ENCODE measurements around the gene ELOVL1. TPM values are rescaled to one million over a fixed set of nuclear protein-coding genes. Genes with fewer than 3 reads are reported as not detected.

The ELOVL1 gene
- total and polyA plus RNA-seq, 2 experiments from 2014 or later: 16.7 to 23.3 TPM

DNA sequence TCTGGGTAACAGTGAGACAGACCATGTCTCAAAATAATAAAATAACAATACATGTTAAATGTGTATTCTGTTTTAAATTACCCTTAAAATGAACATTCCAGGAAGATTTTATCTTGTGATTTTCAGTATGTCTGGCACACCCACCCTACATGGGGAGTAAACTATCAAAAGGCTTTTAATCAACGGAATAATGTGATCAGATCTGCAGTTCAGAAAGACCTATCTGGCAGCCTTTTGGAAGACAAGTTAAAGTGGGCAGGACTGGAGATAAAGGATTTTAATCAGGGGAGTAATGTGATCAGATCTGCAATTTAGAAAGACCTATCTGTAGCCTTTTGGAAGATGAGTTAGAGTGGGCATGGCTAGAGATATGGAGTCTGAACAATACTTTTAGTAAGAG, 11.7 kb upstream of the ELOVL1 start:
- no peak for ATAC-seq
- no peak overlapping the region for H3K4me3 Mint-ChIP-seq
- Histone ChIP-seq H3K4me2 (no peak overlapping the region), H3K36me3 (ENCODE audit: insufficient read depth) (no peaks in the 10 kb centered on the region), H3K9me2 (ENCODE audit: insufficient read depth) (no peaks in the 10 kb centered on the region), H2AFZ (no peak overlapping the region), H3F3A (replicated peaks; ENCODE audit: low read depth) (no peaks in the 10 kb centered on the region), H3K27ac (ENCODE audit: low read depth) (no peak overlapping the region), H3K4me1 (ENCODE audit: insufficient read depth) (no peaks in the 10 kb centered on the region), H3K79me2 (replicated peaks; ENCODE audit: insufficient read depth) (no peaks in the 10 kb centered on the region), H4K20me1 (replicated peaks; ENCODE audit: insufficient read depth) (0 out of 2 replicates have a peak, but pooled peaks cover 3% of the 10 kb centered on the region), H3K4me3 (no peak overlapping the region), H3K27me3 (ENCODE audit: insufficient read depth) (no peaks in the 10 kb centered on the region)
- TF ChIP-seq NANOG (IDR thresholded peaks at IDR 0.05; ENCODE audit: borderline replicate concordance) (no peak), STAT1 (IDR thresholded peaks at IDR 0.05; ENCODE audit: unreplicated experiment) (no peak), POLR2AphosphoS5 (IDR thresholded peaks at IDR 0.05; ENCODE audit: low read depth) (no peak), JUNB (IDR thresholded peaks at IDR 0.05; ENCODE audit: unreplicated experiment) (no peak), EZH2 (IDR thresholded peaks at IDR 0.05; ENCODE audit: low read depth, unreplicated experiment) (no peak), EZH2phosphoT487 (IDR thresholded peaks at IDR 0.05; ENCODE audit: unreplicated experiment) (no peak), ZNF114 (CRISPR knock-in tag; IDR thresholded peaks at IDR 0.05) (no peak), CREB1 (CRISPR knock-in tag; IDR thresholded peaks at IDR 0.05; ENCODE audit: low read depth) (no peak), ZNF331 (CRISPR knock-in tag; IDR thresholded peaks at IDR 0.05; ENCODE audit: low read depth) (no peak)
- TF ChIP-seq, protein P1, sequence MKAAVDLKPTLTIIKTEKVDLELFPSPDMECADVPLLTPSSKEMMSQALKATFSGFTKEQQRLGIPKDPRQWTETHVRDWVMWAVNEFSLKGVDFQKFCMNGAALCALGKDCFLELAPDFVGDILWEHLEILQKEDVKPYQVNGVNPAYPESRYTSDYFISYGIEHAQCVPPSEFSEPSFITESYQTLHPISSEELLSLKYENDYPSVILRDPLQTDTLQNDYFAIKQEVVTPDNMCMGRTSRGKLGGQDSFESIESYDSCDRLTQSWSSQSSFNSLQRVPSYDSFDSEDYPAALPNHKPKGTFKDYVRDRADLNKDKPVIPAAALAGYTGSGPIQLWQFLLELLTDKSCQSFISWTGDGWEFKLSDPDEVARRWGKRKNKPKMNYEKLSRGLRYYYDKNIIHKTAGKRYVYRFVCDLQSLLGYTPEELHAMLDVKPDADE (IDR thresholded peaks at IDR 0.05): no peak
- TF ChIP-seq, protein P2, sequence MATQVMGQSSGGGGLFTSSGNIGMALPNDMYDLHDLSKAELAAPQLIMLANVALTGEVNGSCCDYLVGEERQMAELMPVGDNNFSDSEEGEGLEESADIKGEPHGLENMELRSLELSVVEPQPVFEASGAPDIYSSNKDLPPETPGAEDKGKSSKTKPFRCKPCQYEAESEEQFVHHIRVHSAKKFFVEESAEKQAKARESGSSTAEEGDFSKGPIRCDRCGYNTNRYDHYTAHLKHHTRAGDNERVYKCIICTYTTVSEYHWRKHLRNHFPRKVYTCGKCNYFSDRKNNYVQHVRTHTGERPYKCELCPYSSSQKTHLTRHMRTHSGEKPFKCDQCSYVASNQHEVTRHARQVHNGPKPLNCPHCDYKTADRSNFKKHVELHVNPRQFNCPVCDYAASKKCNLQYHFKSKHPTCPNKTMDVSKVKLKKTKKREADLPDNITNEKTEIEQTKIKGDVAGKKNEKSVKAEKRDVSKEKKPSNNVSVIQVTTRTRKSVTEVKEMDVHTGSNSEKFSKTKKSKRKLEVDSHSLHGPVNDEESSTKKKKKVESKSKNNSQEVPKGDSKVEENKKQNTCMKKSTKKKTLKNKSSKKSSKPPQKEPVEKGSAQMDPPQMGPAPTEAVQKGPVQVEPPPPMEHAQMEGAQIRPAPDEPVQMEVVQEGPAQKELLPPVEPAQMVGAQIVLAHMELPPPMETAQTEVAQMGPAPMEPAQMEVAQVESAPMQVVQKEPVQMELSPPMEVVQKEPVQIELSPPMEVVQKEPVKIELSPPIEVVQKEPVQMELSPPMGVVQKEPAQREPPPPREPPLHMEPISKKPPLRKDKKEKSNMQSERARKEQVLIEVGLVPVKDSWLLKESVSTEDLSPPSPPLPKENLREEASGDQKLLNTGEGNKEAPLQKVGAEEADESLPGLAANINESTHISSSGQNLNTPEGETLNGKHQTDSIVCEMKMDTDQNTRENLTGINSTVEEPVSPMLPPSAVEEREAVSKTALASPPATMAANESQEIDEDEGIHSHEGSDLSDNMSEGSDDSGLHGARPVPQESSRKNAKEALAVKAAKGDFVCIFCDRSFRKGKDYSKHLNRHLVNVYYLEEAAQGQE (IDR thresholded peaks at IDR 0.05; ENCODE audit: unreplicated experiment): no peak
- TF ChIP-seq, protein P3, sequence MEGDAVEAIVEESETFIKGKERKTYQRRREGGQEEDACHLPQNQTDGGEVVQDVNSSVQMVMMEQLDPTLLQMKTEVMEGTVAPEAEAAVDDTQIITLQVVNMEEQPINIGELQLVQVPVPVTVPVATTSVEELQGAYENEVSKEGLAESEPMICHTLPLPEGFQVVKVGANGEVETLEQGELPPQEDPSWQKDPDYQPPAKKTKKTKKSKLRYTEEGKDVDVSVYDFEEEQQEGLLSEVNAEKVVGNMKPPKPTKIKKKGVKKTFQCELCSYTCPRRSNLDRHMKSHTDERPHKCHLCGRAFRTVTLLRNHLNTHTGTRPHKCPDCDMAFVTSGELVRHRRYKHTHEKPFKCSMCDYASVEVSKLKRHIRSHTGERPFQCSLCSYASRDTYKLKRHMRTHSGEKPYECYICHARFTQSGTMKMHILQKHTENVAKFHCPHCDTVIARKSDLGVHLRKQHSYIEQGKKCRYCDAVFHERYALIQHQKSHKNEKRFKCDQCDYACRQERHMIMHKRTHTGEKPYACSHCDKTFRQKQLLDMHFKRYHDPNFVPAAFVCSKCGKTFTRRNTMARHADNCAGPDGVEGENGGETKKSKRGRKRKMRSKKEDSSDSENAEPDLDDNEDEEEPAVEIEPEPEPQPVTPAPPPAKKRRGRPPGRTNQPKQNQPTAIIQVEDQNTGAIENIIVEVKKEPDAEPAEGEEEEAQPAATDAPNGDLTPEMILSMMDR (conservative IDR thresholded peaks at IDR 0.05; ENCODE audit: low read depth in 2 of 2): no peak
- TF ChIP-seq, protein P4, sequence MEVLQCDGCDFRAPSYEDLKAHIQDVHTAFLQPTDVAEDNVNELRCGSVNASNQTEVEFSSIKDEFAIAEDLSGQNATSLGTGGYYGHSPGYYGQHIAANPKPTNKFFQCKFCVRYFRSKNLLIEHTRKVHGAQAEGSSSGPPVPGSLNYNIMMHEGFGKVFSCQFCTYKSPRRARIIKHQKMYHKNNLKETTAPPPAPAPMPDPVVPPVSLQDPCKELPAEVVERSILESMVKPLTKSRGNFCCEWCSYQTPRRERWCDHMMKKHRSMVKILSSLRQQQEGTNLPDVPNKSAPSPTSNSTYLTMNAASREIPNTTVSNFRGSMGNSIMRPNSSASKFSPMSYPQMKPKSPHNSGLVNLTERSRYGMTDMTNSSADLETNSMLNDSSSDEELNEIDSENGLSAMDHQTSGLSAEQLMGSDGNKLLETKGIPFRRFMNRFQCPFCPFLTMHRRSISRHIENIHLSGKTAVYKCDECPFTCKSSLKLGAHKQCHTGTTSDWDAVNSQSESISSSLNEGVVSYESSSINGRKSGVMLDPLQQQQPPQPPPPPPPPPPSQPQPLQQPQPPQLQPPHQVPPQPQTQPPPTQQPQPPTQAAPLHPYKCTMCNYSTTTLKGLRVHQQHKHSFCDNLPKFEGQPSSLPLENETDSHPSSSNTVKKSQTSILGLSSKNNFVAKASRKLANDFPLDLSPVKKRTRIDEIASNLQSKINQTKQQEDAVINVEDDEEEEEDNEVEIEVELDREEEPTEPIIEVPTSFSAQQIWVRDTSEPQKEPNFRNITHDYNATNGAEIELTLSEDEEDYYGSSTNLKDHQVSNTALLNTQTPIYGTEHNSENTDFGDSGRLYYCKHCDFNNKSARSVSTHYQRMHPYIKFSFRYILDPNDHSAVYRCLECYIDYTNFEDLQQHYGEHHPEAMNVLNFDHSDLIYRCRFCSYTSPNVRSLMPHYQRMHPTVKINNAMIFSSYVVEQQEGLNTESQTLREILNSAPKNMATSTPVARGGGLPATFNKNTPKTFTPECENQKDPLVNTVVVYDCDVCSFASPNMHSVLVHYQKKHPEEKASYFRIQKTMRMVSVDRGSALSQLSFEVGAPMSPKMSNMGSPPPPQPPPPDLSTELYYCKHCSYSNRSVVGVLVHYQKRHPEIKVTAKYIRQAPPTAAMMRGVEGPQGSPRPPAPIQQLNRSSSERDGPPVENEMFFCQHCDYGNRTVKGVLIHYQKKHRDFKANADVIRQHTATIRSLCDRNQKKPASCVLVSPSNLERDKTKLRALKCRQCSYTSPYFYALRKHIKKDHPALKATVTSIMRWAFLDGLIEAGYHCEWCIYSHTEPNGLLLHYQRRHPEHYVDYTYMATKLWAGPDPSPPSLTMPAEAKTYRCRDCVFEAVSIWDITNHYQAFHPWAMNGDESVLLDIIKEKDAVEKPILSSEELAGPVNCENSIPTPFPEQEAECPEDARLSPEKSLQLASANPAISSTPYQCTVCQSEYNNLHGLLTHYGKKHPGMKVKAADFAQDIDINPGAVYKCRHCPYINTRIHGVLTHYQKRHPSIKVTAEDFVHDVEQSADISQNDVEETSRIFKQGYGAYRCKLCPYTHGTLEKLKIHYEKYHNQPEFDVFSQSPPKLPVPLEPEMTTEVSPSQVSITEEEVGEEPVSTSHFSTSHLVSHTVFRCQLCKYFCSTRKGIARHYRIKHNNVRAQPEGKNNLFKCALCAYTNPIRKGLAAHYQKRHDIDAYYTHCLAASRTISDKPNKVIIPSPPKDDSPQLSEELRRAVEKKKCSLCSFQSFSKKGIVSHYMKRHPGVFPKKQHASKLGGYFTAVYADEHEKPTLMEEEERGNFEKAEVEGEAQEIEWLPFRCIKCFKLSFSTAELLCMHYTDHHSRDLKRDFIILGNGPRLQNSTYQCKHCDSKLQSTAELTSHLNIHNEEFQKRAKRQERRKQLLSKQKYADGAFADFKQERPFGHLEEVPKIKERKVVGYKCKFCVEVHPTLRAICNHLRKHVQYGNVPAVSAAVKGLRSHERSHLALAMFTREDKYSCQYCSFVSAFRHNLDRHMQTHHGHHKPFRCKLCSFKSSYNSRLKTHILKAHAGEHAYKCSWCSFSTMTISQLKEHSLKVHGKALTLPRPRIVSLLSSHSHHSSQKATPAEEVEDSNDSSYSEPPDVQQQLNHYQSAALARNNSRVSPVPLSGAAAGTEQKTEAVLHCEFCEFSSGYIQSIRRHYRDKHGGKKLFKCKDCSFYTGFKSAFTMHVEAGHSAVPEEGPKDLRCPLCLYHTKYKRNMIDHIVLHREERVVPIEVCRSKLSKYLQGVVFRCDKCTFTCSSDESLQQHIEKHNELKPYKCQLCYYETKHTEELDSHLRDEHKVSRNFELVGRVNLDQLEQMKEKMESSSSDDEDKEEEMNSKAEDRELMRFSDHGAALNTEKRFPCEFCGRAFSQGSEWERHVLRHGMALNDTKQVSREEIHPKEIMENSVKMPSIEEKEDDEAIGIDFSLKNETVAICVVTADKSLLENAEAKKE (CRISPR knock-in tag; IDR thresholded peaks at IDR 0.05): no peak
- H3K27me3 Mint-ChIP-seq (ENCODE audit: insufficient read depth, low read depth, poor library complexity): peaks cover 5% of the 10 kb centered on the region
- DNase-seq (ENCODE audit: low spot score): no peak
- H3K36me3 Mint-ChIP-seq (ENCODE audit: low read depth): peaks cover 13% of the 10 kb centered on the region
- H3K4me1 Mint-ChIP-seq: peaks cover 3% of the 10 kb centered on the region
- no peak overlapping the region for H3K27ac Mint-ChIP-seq
- no peaks in the 10 kb centered on the region for H3K9me3 Mint-ChIP-seq

All from GM23338 (cell line).